Gastroesophageal sphincter (tissue), 3 donors: ENCODE measurements around the gene GRIK2.

Experiments
- EP300 ChIP-seq: sonication (generic); formaldehyde crosslinking; IDR thresholded peaks from one replicate; pipeline ENCODE4 v1.6.1; 2017; ENCODE audit warnings: antibody characterized with exemption, mild to moderate bottlenecking
- POLR2A ChIP-seq, 2 donors: fragments of 450-650 bp; IDR thresholded peaks; one replicate each; pipeline ENCODE4 v1.6.1; 2017; ENCODE audit warnings: antibody characterized with exemption in 2 of 2, mild to moderate bottlenecking in 2 of 2, moderate library complexity in 1 of 2
- POLR2AphosphoS5 ChIP-seq: sonication (generic); formaldehyde crosslinking; IDR thresholded peaks from one replicate; pipeline ENCODE4 v1.6.1; 2017; ENCODE audit warnings: antibody characterized with exemption
- TF ChIP-seq, protein P1 (sequence below), 4 experiments: fragments of 200-600 bp in 2 of 4; fragments of 450-650 bp in 2 of 4; sonication (generic) in 1 of 4; IDR thresholded peaks; one replicate each; pipeline ENCODE4 v1.5.1; 2017 to 2019; ENCODE audit warnings: antibody characterized with exemption in 4 of 4, mild to moderate bottlenecking in 2 of 4, moderate library complexity in 2 of 4

DNA sequence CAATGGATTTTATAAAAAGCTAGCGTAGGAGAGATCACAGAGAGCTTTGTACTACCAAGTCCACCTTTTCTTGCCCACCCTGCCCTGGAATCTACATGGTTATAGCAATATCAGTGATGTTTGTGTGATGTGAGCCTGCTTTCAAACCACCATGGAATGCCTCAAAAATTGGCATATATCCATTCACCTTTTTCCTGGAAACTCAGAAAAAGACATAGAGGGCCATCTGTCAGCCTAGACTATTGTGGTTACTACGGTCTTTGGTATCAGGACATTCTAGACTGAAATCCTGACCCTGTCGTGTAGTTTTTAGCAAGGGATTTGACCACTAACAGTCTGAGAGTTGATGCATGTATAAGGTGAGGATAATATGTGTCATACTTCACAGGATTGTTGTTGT lies 239.6 kb downstream of the GRIK2 start:
- TF ChIP-seq, protein P1, sequence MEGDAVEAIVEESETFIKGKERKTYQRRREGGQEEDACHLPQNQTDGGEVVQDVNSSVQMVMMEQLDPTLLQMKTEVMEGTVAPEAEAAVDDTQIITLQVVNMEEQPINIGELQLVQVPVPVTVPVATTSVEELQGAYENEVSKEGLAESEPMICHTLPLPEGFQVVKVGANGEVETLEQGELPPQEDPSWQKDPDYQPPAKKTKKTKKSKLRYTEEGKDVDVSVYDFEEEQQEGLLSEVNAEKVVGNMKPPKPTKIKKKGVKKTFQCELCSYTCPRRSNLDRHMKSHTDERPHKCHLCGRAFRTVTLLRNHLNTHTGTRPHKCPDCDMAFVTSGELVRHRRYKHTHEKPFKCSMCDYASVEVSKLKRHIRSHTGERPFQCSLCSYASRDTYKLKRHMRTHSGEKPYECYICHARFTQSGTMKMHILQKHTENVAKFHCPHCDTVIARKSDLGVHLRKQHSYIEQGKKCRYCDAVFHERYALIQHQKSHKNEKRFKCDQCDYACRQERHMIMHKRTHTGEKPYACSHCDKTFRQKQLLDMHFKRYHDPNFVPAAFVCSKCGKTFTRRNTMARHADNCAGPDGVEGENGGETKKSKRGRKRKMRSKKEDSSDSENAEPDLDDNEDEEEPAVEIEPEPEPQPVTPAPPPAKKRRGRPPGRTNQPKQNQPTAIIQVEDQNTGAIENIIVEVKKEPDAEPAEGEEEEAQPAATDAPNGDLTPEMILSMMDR (IDR thresholded peaks at IDR 0.05), result no peak
- TF ChIP-seq POLR2A (IDR thresholded peaks at IDR 0.05) (no peak), POLR2AphosphoS5 (no peak), EP300 (no peak)
